PC-9 (cell line): ENCODE results near the gene ALDH3A1. TPM values are rescaled to one million over a fixed set of nuclear protein-coding genes. Genes with fewer than 3 reads are reported as not detected.

Experiments used
- BruUV-seq: library from RNA; stranded (reverse); fragments of 400-500 nt; replicated peaks from 2 replicates; lab custom pipeline; 2021; lab: Mats Ljungman, UMichigan
- CTCF ChIA-PET: fragments of 300-600 bp; sonication (Branson Sonifier 250); formaldehyde crosslinking; loops from one replicate; lab custom pipeline; 2022; ENCODE audit warnings: antibody characterized with exemption; lab: Charles Lee
- POLR2A ChIA-PET: fragments of 300-600 bp; sonication (Branson Sonifier 250); formaldehyde crosslinking; loops from one replicate; lab custom pipeline; 2022; ENCODE audit warnings: antibody characterized with exemption; ENCODE audit not compliant: unreplicated experiment; lab: Charles Lee
- DNase-seq, 2 experiments: peaks; one replicate each; pipeline versions ENCODE4 v3.0.0 to v3.0.0-alpha.2; 2015 to 2022; ENCODE audit warnings: mixed read lengths in 1 of 2
- H2AFZ ChIP-seq: fragments of 200-600 bp; sonication (generic); 2 replicates; pipeline ENCODE4 v1.8.1; 2017; ENCODE audit warnings: antibody characterized with exemption
- H3F3A ChIP-seq: fragments of 200-600 bp; sonication (generic); 2 replicates; pipeline ENCODE4 v1.8.1; 2017; ENCODE audit warnings: antibody characterized with exemption, mild to moderate bottlenecking, low read depth; ENCODE audit not compliant: insufficient read depth
- H3K27ac ChIP-seq: fragments of 200-600 bp; sonication (generic); 2 replicates; pipeline ENCODE4 v1.6.1; 2016; ENCODE audit warnings: mixed run types
- H3K27me3 ChIP-seq: fragments of 200-600 bp; sonication (generic); 2 replicates; pipeline ENCODE4 v1.6.1; 2016; ENCODE audit warnings: low read depth, mixed run types; ENCODE audit not compliant: insufficient read depth
- H3K36me3 ChIP-seq: fragments of 200-600 bp; sonication (generic); 2 replicates; pipeline ENCODE4 v1.6.1; 2016; ENCODE audit warnings: low read depth, mixed run types
- H3K4me1 ChIP-seq: fragments of 200-600 bp; sonication (generic); replicated peaks from 2 replicates; pipeline ENCODE4 v1.6.1; 2016; ENCODE audit warnings: mixed run types; ENCODE audit not compliant: insufficient read depth
- H3K4me2 ChIP-seq: fragments of 200-600 bp; sonication (generic); 2 replicates; pipeline ENCODE4 v1.6.1; 2017; ENCODE audit warnings: mixed run types
- H3K4me3 ChIP-seq: fragments of 200-600 bp; sonication (generic); 2 replicates; pipeline ENCODE4 v1.6.1; 2016; ENCODE audit warnings: mixed run types
- H3K79me2 ChIP-seq: fragments of 200-600 bp; sonication (generic); 2 replicates; pipeline ENCODE4 v1.6.1; 2017; ENCODE audit warnings: low read depth, mixed run types
- H3K9me2 ChIP-seq: fragments of 200-600 bp; sonication (generic); 2 replicates; pipeline ENCODE4 v1.8.1; 2017; ENCODE audit warnings: mild to moderate bottlenecking; ENCODE audit not compliant: insufficient read depth
- H3K9me3 ChIP-seq: fragments of 200-600 bp; sonication (generic); 2 replicates; pipeline ENCODE4 v1.8.1; 2016; ENCODE audit warnings: low read depth; ENCODE audit not compliant: insufficient read depth
- H4K20me1 ChIP-seq: fragments of 200-600 bp; sonication (generic); 2 replicates; pipeline ENCODE4 v1.8.1; 2017; ENCODE audit not compliant: insufficient read depth
- EZH2 ChIP-seq: fragments of 200-600 bp; sonication (generic); IDR thresholded peaks from 2 replicates; pipeline ENCODE4 v1.8.0; 2017; ENCODE audit warnings: antibody characterized with exemption, low read depth
- intact Hi-C: fragments of 100-400 bp; cut with micrococcal nuclease; formaldehyde crosslinking; loops from one replicate; pipeline ENCODE4 v1.10.0; 2022; ENCODE audit not compliant: unreplicated experiment
- total RNA-seq: library from RNA; stranded (reverse); gene quantifications from 2 replicates; pipeline ENCODE4 v1.2.3, GENCODE V29; 2021
- TF ChIP-seq, protein P1 (sequence below): fragments of 200-600 bp; sonication (generic); conservative IDR thresholded peaks from 2 replicates; pipeline ENCODE4 v1.6.1; 2017; ENCODE audit warnings: mixed run types, antibody characterized with exemption, mild to moderate bottlenecking, moderate library complexity

ALDH3A1 gene
- total RNA-seq, 1 experiment from 2014 or later: 1,620 TPM

- no TSS peak for BruUV-seq
- intact Hi-C loops: no loop called here
These were observed 38.3 kb downstream of the ALDH3A1 start for GRCh38 chr17:19709841-19710240.

DNA sequence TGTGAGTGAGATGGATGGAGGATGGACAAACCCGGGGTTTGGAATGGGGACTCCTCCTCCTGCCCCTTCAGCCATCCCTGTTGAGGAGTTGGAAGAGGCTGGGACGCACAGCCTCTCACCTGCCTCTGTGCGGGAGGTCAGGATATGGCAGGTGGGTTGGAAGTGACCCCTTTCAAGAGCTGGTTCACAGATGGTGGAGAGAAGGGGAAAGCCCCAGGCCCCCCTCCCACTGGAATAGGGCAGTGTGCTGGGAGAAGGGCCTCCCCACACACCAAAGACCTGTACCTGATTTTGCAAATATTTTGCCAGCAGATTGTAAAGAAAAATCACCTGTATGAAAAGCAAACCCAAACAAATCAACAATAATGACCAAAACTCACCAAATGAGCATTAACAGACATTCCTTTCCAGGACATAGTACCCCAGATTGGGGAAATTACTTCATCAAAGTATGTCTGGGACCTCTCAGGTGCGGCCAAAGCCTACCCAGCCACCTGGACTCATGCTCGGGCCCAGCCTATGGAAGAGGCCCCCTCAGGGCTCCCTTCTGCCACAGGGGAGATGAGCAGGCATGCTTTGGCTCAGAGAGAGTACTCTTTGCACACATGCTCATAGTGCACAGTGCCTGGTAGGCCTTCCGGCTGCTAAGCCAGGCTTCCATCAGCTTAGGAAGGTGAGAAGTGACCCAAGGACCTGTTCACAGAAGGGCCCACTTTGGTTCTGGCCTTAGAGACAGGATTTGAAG is 39.5 kb downstream of the ALDH3A1 start:
- Histone ChIP-seq H2AFZ (no peak overlapping the region), H3K27me3 (no peaks in the 10 kb centered on the region), H3F3A (no peaks in the 10 kb centered on the region; the same call in none of the 2 replicates), H4K20me1 (no peaks in the 10 kb centered on the region), H3K79me2 (no peaks in the 10 kb centered on the region), H3K27ac (no peak overlapping the region), H3K4me3 (no peak overlapping the region), H3K9me2 (no peaks in the 10 kb centered on the region), H3K4me2 (no peak overlapping the region), H3K9me3 (no peaks in the 10 kb centered on the region), H3K4me1 (peaks cover 8% of the 10 kb centered on the region; the same call in 1 of the 2 replicates), H3K36me3 (no peaks in the 10 kb centered on the region)
- POLR2A ChIA-PET: no interaction called here
- CTCF ChIA-PET: no interaction called here
- no peak for DNase-seq
- no TSS peak for BruUV-seq
- intact Hi-C loops: no loop called here
- TF ChIP-seq, protein P1, sequence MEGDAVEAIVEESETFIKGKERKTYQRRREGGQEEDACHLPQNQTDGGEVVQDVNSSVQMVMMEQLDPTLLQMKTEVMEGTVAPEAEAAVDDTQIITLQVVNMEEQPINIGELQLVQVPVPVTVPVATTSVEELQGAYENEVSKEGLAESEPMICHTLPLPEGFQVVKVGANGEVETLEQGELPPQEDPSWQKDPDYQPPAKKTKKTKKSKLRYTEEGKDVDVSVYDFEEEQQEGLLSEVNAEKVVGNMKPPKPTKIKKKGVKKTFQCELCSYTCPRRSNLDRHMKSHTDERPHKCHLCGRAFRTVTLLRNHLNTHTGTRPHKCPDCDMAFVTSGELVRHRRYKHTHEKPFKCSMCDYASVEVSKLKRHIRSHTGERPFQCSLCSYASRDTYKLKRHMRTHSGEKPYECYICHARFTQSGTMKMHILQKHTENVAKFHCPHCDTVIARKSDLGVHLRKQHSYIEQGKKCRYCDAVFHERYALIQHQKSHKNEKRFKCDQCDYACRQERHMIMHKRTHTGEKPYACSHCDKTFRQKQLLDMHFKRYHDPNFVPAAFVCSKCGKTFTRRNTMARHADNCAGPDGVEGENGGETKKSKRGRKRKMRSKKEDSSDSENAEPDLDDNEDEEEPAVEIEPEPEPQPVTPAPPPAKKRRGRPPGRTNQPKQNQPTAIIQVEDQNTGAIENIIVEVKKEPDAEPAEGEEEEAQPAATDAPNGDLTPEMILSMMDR: no peak
- no peak for TF ChIP-seq EZH2

More at GRCh38 chr17:19709841-19710240, 38.3 kb downstream of the ALDH3A1 start:
- Histone ChIP-seq H4K20me1 (no peaks in the 10 kb centered on the region), H3K79me2 (no peaks in the 10 kb centered on the region), H3K4me1 (peaks cover 9% of the 10 kb centered on the region; the same call in 1 of the 2 replicates), H3K27me3 (no peaks in the 10 kb centered on the region), H2AFZ (no peak overlapping the region), H3K36me3 (no peaks in the 10 kb centered on the region), H3K4me2 (no peak overlapping the region), H3K27ac (no peak overlapping the region), H3K9me3 (no peaks in the 10 kb centered on the region), H3F3A (no peaks in the 10 kb centered on the region; the same call in none of the 2 replicates), H3K9me2 (no peaks in the 10 kb centered on the region), H3K4me3 (no peak overlapping the region)
- no peak for DNase-seq
- ChIA-PET CTCF (no interaction called here), POLR2A (interaction anchor here (0.5 kb wide), 1 partner anchor 39 kb away, joined by 3 read pairs; no protein-coding TSS in a partner anchor)
- TF ChIP-seq EZH2: no peak
- TF ChIP-seq, protein P1: no peak

- DNase-seq: no peak
- Histone ChIP-seq H3K9me2 (no peaks in the 10 kb centered on the region), H3K36me3 (no peaks in the 10 kb centered on the region), H3K4me1 (peaks cover 13% of the 10 kb centered on the region; the same call in 1 of the 2 replicates), H3K9me3 (no peaks in the 10 kb centered on the region), H3K27me3 (no peaks in the 10 kb centered on the region), H3K4me2 (no peak overlapping the region), H4K20me1 (no peaks in the 10 kb centered on the region), H2AFZ (no peak overlapping the region), H3K4me3 (no peak overlapping the region), H3F3A (no peaks in the 10 kb centered on the region; the same call in none of the 2 replicates), H3K27ac (no peak overlapping the region), H3K79me2 (no peaks in the 10 kb centered on the region)
- ChIA-PET POLR2A (no interaction called here), CTCF (no interaction called here)
- BruUV-seq: no TSS peak
- intact Hi-C loops: no loop called here
- TF ChIP-seq EZH2: no peak
- TF ChIP-seq, protein P1: no peak
These were observed 40.3 kb downstream of the ALDH3A1 start for GRCh38 chr17:19707728-19708221.
